SK-N-SH (cell line): ENCODE data around the gene NTNG1. TPM values are rescaled to one million over a fixed set of nuclear protein-coding genes. Genes with fewer than 3 reads are reported as not detected.

Experiments
- CTCF ChIA-PET: fragments of 300-600, 350-600 bp; formaldehyde crosslinking; extraction: SDS; loops from one replicate; lab custom pipeline; 2021; lab: Yijun Ruan, JAX
- POLR2A ChIA-PET: fragments of 350-600 bp; sonication (Branson Sonifier 250); formaldehyde crosslinking; extraction: SDS; loops from one replicate; lab custom pipeline; 2020; ENCODE audit warnings: antibody characterized with exemption, inconsistent platforms; lab: Yijun Ruan, JAX
- DNase-seq: peaks from one replicate; pipeline ENCODE4 v3.0.0; 2012
- H2AFZ ChIP-seq: fragments of 200-600 bp; sonication (generic); 2 replicates; pipeline ENCODE4 v1.8.1; 2016; ENCODE audit warnings: antibody characterized with exemption, mild to moderate bottlenecking, low read depth
- H3F3A ChIP-seq: fragments of 200-600 bp; sonication (generic); replicated peaks from 2 replicates; pipeline ENCODE3; 2016; ENCODE audit warnings: antibody characterized with exemption, mild to moderate bottlenecking; ENCODE audit not compliant: insufficient read depth
- H3K27ac ChIP-seq, 2 experiments: fragments of 200-500 bp in 1 of 2; fragments of 200-600 bp in 1 of 2; sonication (Bioruptor generic) in 1 of 2; sonication (generic), shearing (Covaris generic) in 1 of 2; 2 replicates each; pipeline versions ENCODE4 v1.5.1 to v1.6.1; 2014 to 2016; ENCODE audit warnings: low read depth in 2 of 2, inconsistent platforms in 1 of 2, low read length in 1 of 2, mild to moderate bottlenecking in 1 of 2, mixed read lengths in 1 of 2
- H3K27me3 ChIP-seq: fragments of 200-600 bp; sonication (generic), shearing (Covaris generic); 2 replicates; pipeline ENCODE4 v1.6.1; 2016; ENCODE audit warnings: mixed run types; ENCODE audit not compliant: insufficient read depth
- H3K36me3 ChIP-seq, 2 experiments: fragments of 200-500 bp in 1 of 2; fragments of 200-600 bp in 1 of 2; sonication (Bioruptor generic) in 1 of 2; sonication (generic) in 1 of 2; replicated peaks in 1 of 2; 2 replicates each; pipeline versions ENCODE3 to v1.5.1; 2014 to 2016; ENCODE audit warnings: low read length in 1 of 2, mild to moderate bottlenecking in 1 of 2; ENCODE audit not compliant: insufficient read depth in 2 of 2, control insufficient read depth in 1 of 2
- H3K4me1 ChIP-seq, 2 experiments: fragments of 200-500 bp in 1 of 2; fragments of 200-600 bp in 1 of 2; sonication (Bioruptor generic) in 1 of 2; sonication (generic), shearing (Covaris generic) in 1 of 2; 2 replicates each; pipeline versions ENCODE4 v1.5.1 to v1.6.1; 2014 to 2016; ENCODE audit warnings: low read depth in 1 of 2, low read length in 1 of 2, mixed run types in 1 of 2; ENCODE audit not compliant: insufficient read depth in 2 of 2, control insufficient read depth in 1 of 2
- H3K4me2 ChIP-seq: fragments of 200-600 bp; sonication (generic), shearing (Covaris generic); 2 replicates; pipeline ENCODE4 v1.6.1; 2017; ENCODE audit warnings: mixed run types
- H3K4me3 ChIP-seq, 2 experiments: fragments of 200-500 bp in 1 of 2; fragments of 200-600 bp in 1 of 2; sonication (Bioruptor generic) in 1 of 2; sonication (generic), shearing (Covaris generic) in 1 of 2; 2 replicates each; pipeline versions ENCODE4 v1.5.1 to v1.8.1; 2014 to 2016; ENCODE audit warnings: low read depth in 2 of 2, inconsistent platforms in 1 of 2, low read length in 1 of 2, mild to moderate bottlenecking in 1 of 2, mixed read lengths in 1 of 2, moderate library complexity in 1 of 2
- H3K79me2 ChIP-seq: fragments of 200-600 bp; sonication (generic); 2 replicates; pipeline ENCODE4 v1.8.1; 2017; ENCODE audit warnings: mild to moderate bottlenecking; ENCODE audit not compliant: insufficient read depth
- H3K9ac ChIP-seq: fragments of 200-600 bp; sonication (generic); 2 replicates; pipeline ENCODE4 v1.6.1; 2017; ENCODE audit warnings: mixed run types
- H3K9me2 ChIP-seq: fragments of 200-600 bp; sonication (generic); 2 replicates; pipeline ENCODE4 v1.6.1; 2017; ENCODE audit warnings: mixed run types
- H3K9me3 ChIP-seq: fragments of 200-600 bp; sonication (generic); 2 replicates; pipeline ENCODE4 v1.6.1; 2017; ENCODE audit warnings: mixed run types, mild to moderate bottlenecking, moderate library complexity
- H4K20me1 ChIP-seq: fragments of 200-600 bp; sonication (generic); 2 replicates; pipeline ENCODE4 v1.6.1; 2017; ENCODE audit warnings: mild to moderate bottlenecking, mixed run types; ENCODE audit not compliant: insufficient read depth
- ELF1 ChIP-seq: IDR thresholded peaks from 2 replicates; pipeline ENCODE4 v1.4.0; 2012
- FOSL2 ChIP-seq: IDR thresholded peaks from 2 replicates; pipeline ENCODE4 v1.4.0; 2012; ENCODE audit warnings: low read depth, mild to moderate bottlenecking, moderate library complexity, borderline replicate concordance
- FOXJ3 ChIP-seq: sonication (generic); formaldehyde crosslinking; IDR thresholded peaks from 2 replicates; pipeline ENCODE4 v1.5.1; 2020; ENCODE audit warnings: mild to moderate bottlenecking, missing genetic modification reagents
- GABPA ChIP-seq: IDR thresholded peaks from 2 replicates; pipeline ENCODE4 v1.4.0; 2012; ENCODE audit warnings: low read depth, mild to moderate bottlenecking
- GATA2 ChIP-seq: sonication (generic); formaldehyde crosslinking; IDR thresholded peaks from 2 replicates; pipeline ENCODE4 v1.5.0; 2020; ENCODE audit warnings: mild to moderate bottlenecking, missing genetic modification reagents
- JUND ChIP-seq: IDR thresholded peaks from 2 replicates; pipeline ENCODE4 v1.4.0; 2012
- NFIC ChIP-seq: IDR thresholded peaks from 2 replicates; pipeline ENCODE4 v1.4.0; 2012; ENCODE audit warnings: borderline replicate concordance
- POLR2AphosphoS5 ChIP-seq: IDR thresholded peaks from 2 replicates; pipeline ENCODE4 v1.6.1; 2012; ENCODE audit warnings: low read depth, low read length
- RAD21 ChIP-seq: IDR thresholded peaks from 2 replicates; pipeline ENCODE4 v1.6.1; 2012; ENCODE audit warnings: mild to moderate bottlenecking, low read length
- RCOR1 ChIP-seq: fragments of 150-350 bp; IDR thresholded peaks from 2 replicates; pipeline ENCODE4 v1.6.1; 2017; ENCODE audit warnings: antibody characterized with exemption, low read length
- SIN3A ChIP-seq: IDR thresholded peaks from 2 replicates; pipeline ENCODE4 v1.6.1; 2012; ENCODE audit warnings: low read depth, mild to moderate bottlenecking, low read length, moderate library complexity, borderline replicate concordance
- SMC3 ChIP-seq: IDR thresholded peaks from 2 replicates; pipeline ENCODE4 v1.6.1; 2012; ENCODE audit warnings: low read depth, low read length, improper control_type of control experiment
- TCF12 ChIP-seq: IDR thresholded peaks from 2 replicates; pipeline ENCODE4 v1.4.0; 2012
- TEAD4 ChIP-seq: IDR thresholded peaks from 2 replicates; pipeline ENCODE4 v1.4.0; 2012; ENCODE audit warnings: mild to moderate bottlenecking, borderline replicate concordance; ENCODE audit not compliant: insufficient read depth
- WGBS: methylation state at CpG from one replicate; pipeline ENCODE4 v1.1.6; 2017; ENCODE audit warnings: low lambda C conversion rate; 5-methylcytosine and 5-hydroxymethylcytosine counted together
- polyA plus RNA-seq, 3 experiments: library from polyadenylated mRNA; depleted of rRNA; stranded (reverse); fragments of >200 nt; gene quantifications; 2 replicates each; pipeline ENCODE4 v1.2.3, GENCODE V29; 2012
- TF ChIP-seq, protein P1 (sequence below): IDR thresholded peaks from 2 replicates; pipeline ENCODE4 v1.6.1; 2012; ENCODE audit warnings: mild to moderate bottlenecking, low read depth, low read length, moderate library complexity
- TF ChIP-seq, protein P2 (sequence below): fragments of 150-350 bp; IDR thresholded peaks from 2 replicates; pipeline ENCODE4 v1.6.1; 2017; ENCODE audit warnings: antibody characterized with exemption, low read length, low read depth, borderline replicate concordance
- TF ChIP-seq, protein P3 (sequence below): IDR thresholded peaks from 2 replicates; pipeline ENCODE4; 2012
- TF ChIP-seq, protein P4 (sequence below): fragments of 150-350 bp; IDR thresholded peaks from 2 replicates; pipeline ENCODE4 v1.6.1; 2016; ENCODE audit warnings: mild to moderate bottlenecking, low read depth, low read length
- TF ChIP-seq, protein P5 (sequence below): IDR thresholded peaks from 2 replicates; pipeline ENCODE4 v1.4.0; 2012; ENCODE audit warnings: low read depth

Gene NTNG1
- polyA plus RNA-seq, 1 of the 3 experiments (the other 2 are of a cell fraction) = 0.03 TPM

DNA sequence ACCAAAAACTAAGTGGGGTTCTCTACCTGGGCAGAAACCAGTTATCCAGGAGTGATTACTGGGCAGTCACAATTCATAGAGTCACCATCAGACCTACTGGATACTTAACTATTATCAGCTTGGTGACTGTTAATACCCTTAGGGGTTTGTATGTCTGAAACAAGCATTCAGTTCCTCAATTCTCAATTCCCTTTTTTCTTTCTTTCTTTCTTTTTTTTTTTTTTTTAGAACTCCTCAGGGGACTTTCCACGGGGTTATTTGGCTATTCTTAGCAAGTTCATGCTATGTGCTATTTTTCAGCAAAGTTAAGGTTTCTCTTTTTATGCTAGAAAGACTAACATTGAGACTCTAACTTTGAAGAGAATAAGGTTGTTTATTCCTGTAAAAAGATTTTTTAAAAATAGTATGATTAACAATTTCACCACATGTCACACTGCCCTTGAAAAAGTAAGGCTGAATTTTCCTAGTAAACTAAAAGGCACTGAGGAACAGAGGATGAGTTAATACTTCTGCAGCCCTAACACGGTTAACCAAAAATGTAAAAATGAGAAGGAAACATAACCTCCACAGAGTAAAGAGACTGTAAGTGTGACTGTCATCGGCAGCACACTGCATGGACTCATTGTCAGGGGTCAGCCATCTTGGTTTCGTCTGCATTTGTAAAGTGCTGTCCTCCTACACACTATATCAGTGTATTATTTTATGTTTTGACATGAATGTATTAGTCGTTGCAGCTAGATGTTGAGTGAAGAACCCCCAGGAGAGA lies 310.2 kb downstream of the NTNG1 start:
- Histone ChIP-seq H4K20me1 (no peaks in the 10 kb centered on the region), H3K79me2 (no peaks in the 10 kb centered on the region), H3K9ac (no peak overlapping the region), H3F3A (no peaks in the 10 kb centered on the region), H3K9me2 (no peaks in the 10 kb centered on the region), H3K4me1 (no peaks in the 10 kb centered on the region), H3K4me2 (no peak overlapping the region), H3K9me3 (no peaks in the 10 kb centered on the region), H2AFZ (no peak overlapping the region), H3K4me3 (no peak overlapping the region), H3K27me3 (no peaks in the 10 kb centered on the region), H3K36me3 (no peaks in the 10 kb centered on the region), H3K27ac (no peak overlapping the region)
- no peak for DNase-seq
- ChIA-PET CTCF (no interaction called here), POLR2A (no interaction called here)
- 46% methylated on average over 5 of the region's 5 CpGs for WGBS
- TF ChIP-seq GABPA (no peak), SIN3A (no peak), GATA2 (CRISPR knock-in tag) (no peak), ELF1 (no peak), POLR2AphosphoS5 (no peak), TCF12 (no peak)
- TF ChIP-seq, protein P1, sequence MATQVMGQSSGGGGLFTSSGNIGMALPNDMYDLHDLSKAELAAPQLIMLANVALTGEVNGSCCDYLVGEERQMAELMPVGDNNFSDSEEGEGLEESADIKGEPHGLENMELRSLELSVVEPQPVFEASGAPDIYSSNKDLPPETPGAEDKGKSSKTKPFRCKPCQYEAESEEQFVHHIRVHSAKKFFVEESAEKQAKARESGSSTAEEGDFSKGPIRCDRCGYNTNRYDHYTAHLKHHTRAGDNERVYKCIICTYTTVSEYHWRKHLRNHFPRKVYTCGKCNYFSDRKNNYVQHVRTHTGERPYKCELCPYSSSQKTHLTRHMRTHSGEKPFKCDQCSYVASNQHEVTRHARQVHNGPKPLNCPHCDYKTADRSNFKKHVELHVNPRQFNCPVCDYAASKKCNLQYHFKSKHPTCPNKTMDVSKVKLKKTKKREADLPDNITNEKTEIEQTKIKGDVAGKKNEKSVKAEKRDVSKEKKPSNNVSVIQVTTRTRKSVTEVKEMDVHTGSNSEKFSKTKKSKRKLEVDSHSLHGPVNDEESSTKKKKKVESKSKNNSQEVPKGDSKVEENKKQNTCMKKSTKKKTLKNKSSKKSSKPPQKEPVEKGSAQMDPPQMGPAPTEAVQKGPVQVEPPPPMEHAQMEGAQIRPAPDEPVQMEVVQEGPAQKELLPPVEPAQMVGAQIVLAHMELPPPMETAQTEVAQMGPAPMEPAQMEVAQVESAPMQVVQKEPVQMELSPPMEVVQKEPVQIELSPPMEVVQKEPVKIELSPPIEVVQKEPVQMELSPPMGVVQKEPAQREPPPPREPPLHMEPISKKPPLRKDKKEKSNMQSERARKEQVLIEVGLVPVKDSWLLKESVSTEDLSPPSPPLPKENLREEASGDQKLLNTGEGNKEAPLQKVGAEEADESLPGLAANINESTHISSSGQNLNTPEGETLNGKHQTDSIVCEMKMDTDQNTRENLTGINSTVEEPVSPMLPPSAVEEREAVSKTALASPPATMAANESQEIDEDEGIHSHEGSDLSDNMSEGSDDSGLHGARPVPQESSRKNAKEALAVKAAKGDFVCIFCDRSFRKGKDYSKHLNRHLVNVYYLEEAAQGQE = no peak
- TF ChIP-seq, protein P2, sequence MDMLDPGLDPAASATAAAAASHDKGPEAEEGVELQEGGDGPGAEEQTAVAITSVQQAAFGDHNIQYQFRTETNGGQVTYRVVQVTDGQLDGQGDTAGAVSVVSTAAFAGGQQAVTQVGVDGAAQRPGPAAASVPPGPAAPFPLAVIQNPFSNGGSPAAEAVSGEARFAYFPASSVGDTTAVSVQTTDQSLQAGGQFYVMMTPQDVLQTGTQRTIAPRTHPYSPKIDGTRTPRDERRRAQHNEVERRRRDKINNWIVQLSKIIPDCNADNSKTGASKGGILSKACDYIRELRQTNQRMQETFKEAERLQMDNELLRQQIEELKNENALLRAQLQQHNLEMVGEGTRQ = no peak
- TF ChIP-seq, protein P3, sequence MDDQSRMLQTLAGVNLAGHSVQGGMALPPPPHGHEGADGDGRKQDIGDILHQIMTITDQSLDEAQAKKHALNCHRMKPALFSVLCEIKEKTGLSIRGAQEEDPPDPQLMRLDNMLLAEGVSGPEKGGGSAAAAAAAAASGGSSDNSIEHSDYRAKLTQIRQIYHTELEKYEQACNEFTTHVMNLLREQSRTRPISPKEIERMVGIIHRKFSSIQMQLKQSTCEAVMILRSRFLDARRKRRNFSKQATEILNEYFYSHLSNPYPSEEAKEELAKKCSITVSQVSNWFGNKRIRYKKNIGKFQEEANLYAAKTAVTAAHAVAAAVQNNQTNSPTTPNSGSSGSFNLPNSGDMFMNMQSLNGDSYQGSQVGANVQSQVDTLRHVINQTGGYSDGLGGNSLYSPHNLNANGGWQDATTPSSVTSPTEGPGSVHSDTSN = no peak

DNA sequence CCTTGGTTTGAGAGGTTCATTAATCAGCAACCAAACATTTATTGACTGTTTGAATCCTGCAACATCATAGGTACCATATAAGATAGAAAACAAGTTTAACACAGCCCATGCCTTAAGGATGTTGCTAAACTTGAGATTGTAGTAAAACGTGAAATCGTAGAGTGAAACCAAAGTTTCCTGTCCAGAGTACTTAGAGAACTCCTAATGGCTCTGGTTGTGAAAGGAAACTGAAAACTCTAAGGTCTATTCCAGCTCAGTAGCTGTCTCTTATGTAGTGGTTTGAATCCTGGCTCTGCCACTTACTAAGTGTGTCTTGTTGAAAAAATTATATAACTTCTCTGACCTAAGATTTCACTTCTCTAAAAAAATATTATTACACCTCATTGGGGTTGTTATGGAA lies 310.9 kb downstream of the NTNG1 start:
- ChIA-PET CTCF (no interaction called here), POLR2A (no interaction called here)
- H3K27ac ChIP-seq = no peak overlapping the region
- no peak overlapping the region for H3K4me2 ChIP-seq
- no peaks in the 10 kb centered on the region for H3K27me3 ChIP-seq
- no peaks in the 10 kb centered on the region for H3K9me2 ChIP-seq
- H3K79me2 ChIP-seq = no peaks in the 10 kb centered on the region
- H3K9me3 ChIP-seq = no peaks in the 10 kb centered on the region
- WGBS = 47% methylated on average over 2 of the region's 2 CpGs
- H3K36me3 ChIP-seq = no peaks in the 10 kb centered on the region
- H4K20me1 ChIP-seq = no peaks in the 10 kb centered on the region
- DNase-seq = no peak
- no peak overlapping the region for H3K9ac ChIP-seq
- H3K4me1 ChIP-seq = no peaks in the 10 kb centered on the region
- H3K4me3 ChIP-seq = no peak overlapping the region
- H3F3A ChIP-seq = no peaks in the 10 kb centered on the region
- no peak overlapping the region for H2AFZ ChIP-seq
- TF ChIP-seq NFIC (no peak), FOSL2 (no peak), ELF1 (no peak), RCOR1 (no peak), JUND (no peak), SMC3 (no peak), TEAD4 (no peak), RAD21 (no peak), GABPA (no peak), FOXJ3 (CRISPR knock-in tag) (no peak)
- TF ChIP-seq, protein P4, sequence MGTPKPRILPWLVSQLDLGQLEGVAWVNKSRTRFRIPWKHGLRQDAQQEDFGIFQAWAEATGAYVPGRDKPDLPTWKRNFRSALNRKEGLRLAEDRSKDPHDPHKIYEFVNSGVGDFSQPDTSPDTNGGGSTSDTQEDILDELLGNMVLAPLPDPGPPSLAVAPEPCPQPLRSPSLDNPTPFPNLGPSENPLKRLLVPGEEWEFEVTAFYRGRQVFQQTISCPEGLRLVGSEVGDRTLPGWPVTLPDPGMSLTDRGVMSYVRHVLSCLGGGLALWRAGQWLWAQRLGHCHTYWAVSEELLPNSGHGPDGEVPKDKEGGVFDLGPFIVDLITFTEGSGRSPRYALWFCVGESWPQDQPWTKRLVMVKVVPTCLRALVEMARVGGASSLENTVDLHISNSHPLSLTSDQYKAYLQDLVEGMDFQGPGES = no peak
- TF ChIP-seq, protein P5, sequence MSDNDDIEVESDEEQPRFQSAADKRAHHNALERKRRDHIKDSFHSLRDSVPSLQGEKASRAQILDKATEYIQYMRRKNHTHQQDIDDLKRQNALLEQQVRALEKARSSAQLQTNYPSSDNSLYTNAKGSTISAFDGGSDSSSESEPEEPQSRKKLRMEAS = no peak
- TF ChIP-seq, protein P2 = no peak
